NCI-H2196 treated with DMSO at 0.1 percent for 48 hours (cell line): Measurements from ENCODE around the gene CCDC85C.
A peak's percentile ranks its signal among the peaks of the same experiment; 100 is the strongest.

Experiments used
- DNase-seq: peaks from one replicate; lab custom pipeline; 2025; ENCODE audit not compliant: unreplicated experiment; lab: John Stamatoyannopoulos, UW

CCDC85C gene

DNA sequence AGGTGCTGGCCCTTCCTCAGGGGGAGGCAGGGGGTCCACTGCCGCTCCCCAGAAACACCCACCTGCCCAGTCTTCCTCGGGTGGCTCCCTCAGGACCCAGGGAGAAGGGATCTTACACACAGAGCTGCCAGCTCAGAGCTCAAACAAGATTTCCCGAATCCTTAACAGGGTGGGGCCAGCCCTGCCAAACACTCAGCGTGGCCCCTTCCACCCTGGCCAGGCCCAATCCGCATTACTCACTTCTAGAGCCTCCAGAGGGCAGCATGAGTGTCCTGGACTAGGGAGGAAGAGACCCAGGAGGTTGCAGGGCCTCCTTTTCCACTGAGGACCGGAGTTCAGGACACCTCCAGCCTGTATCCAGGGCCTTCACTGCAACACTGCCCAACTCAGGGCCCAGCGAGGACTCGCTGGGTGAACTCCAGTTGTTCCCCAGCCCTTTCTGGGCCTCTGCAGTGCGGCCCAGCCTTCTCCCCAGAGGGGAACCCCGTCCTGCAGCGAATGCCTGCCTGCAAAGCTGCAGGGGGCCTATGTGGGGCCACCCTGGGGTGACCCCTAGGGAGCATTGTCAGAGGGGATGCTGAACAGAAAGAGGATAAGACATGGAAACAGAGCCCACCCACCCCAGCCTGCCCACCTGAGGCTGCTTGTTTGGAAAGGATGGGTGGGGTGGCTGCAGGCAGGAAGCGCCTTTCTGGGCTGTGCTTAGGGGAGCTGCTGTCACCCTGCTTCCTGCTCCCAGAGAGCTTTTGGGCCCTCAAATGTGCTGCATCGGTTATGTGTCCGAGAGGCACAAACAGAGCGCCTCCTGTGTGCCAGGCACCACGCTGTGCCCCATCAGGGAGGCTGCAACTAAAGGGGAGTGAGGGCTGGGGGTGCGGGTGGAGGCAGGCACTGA lies 79.0 kb downstream of the CCDC85C start:
- DNase-seq = no peak

DNA sequence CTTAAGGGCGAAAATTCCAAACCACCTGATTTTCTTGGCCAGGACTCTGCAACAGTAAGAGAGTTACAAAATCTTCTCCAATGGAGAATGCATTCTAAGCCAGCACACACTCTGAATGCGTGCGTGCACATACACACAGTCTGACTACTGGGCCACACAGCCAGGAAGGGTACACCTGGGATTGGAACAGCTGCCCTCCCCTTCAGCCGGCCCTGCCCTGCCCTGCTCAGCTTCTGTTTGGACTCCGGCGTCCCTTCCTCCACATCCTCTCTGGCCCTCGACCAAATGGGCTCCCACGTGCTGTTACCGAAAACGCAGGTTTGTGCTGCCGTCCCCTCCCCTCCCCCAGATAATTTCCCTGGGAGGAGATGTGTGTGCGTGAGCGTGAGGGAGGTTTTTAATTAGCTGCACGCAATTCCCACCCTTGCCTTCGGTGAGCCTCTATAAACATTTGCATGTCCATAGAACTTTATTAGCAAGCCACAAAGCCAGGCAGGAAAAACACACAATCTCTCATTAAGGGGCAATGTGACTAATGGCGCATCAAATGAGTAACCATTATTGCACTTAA lies 79.8 kb downstream of the CCDC85C start:
- DNase-seq = no peak

GRCh38 chr14:99523704-99524055 lies 80.3 kb downstream of the CCDC85C start:
- DNase-seq = no peak

- no peak for DNase-seq
Measured at GRCh38 chr14:99522934-99523703, 80.9 kb downstream of the CCDC85C start.

GRCh38 chr14:99522457-99522891 lies 81.5 kb downstream of the CCDC85C start:
- DNase-seq = no peak

DNA sequence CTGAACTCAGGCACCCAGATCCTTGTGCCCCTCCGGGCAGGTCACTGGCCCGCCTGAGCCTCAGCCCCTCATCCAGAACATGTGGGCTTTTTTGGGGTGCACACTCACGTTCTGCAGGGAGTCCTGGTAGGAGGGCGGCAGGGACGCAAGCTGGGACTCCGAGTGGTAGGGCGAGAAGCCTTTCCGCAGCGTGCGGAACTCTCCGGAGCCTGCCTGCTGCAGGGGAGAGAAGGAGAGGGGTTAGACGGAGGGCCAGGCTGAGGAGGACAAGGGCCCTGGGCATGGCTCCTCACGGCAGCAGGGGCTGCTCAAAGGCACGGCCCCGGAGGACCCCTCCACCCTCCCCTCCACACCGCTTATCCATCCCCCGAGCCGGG lies 82.0 kb downstream of the CCDC85C start:
- DNase-seq = no peak

GRCh38 chr14:99521176-99522024 lies 82.6 kb downstream of the CCDC85C start:
- no peak for DNase-seq

DNA sequence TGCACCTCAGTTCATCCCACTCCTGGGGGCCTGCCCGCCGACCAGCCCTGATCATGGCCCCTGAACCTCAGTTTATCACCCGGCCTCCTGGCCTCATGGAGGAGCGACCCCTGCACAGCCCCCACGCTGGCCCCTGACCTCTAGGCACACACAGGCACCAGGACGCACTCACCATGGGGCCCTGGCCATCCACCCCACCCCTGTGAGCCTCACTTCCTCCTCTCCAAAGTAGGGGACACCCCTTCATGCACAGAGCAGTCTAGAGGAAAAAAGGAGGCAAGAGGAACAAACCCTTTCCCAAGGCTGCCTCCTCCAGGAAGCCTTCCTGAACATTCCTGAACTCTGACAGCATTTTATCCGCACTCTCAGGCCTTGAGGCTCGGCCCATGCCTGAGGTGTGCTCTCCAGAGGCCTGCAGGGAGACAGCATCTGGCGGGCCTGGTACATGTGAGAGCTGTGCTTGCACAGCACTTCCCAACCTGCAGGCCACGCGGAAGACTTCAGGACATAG lies 83.4 kb downstream of the CCDC85C start:
- DNase-seq = no peak

DNA sequence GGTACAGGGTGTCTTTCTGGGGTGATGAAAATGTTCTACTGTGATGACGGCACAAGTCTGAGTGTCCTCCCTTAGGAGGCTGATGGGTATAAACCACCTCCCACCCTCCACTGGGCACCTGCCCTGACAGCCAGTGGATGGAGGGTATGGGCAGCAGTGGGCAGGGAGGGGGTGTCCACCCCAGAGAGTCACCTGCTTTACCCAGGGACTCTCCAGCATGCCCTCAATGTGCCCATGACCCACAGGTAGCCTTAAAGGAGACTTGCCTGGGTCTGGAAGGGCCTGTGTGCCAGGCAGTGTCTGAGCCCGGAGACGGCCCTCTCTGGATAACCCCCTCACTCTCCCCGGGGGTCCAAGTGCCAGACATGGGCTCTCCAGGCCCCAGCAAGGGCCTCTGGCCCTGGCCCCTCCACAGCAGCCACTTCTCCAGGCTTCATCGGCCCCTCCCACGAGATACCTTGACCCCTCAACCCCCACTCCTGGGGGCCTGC lies 84.0 kb downstream of the CCDC85C start:
- no peak for DNase-seq

DNA sequence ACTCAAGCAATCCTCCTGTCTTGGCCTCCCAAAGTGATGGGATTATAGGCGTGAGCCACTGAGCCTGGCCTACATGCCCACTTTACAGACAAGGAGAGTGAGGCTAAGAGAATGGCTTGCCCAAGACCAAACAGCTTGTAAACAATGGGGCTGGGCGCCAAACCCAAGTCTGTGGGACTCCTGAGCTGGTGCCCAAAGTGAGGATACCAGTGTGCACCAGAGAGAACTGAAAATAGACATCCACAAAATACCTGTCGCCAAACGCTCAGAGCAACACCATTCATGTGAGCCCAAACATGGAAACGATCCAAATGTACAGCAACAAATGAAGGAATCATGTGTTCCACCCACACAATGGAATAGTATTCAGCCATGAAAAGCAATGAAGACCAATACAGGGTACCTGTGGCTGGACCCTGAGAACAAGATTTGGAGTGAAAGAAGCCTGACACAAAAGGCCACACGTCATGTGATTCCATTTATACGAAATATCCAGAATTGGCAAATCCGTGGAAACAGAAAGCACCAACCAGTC lies 84.6 kb downstream of the CCDC85C start:
- DNase-seq = no peak

DNA sequence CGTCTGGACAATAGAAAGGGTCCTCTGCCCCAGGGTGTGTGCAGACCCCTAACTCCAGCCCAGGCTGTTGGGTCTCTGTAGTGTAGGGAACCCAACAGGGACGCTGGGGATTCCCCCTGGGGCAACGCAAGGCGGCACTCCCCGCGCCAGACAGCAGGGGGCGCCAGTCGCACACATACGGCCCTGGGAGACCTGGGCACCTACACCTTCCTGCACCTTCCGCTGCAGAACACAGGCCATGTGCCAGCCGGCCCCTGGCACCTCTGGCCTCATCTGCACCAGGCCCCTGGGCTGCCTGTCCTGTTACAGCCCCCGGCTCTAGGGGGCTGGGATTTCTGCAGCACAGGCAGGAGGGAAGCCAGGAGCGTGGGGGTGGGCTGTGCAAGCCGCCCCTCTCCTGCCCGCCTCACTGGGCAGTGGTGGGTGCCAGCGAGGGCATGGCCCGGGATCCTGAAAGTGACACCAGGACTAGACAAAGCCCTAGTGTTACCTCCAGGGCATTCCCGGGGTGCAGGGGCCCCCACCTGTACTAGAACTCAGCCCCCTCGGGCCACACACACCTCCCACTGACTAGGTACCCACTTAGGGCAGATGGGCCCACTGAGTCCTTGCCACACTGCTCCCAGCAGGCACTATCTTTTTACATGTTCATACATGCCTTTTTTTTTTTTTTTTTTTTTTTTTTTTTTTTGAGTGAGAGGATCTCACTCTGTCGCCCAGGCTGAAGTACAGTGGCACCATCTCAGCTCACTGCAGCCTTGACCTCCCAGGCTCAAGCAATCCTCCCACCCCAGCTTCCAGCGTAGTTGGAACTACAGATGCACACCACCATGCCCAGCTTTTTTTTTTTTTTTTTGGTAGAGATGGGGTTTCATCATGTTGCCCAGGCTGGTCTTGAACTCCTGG lies 85.3 kb downstream of the CCDC85C start:
- DNase-seq = peak; percentile 4

DNA sequence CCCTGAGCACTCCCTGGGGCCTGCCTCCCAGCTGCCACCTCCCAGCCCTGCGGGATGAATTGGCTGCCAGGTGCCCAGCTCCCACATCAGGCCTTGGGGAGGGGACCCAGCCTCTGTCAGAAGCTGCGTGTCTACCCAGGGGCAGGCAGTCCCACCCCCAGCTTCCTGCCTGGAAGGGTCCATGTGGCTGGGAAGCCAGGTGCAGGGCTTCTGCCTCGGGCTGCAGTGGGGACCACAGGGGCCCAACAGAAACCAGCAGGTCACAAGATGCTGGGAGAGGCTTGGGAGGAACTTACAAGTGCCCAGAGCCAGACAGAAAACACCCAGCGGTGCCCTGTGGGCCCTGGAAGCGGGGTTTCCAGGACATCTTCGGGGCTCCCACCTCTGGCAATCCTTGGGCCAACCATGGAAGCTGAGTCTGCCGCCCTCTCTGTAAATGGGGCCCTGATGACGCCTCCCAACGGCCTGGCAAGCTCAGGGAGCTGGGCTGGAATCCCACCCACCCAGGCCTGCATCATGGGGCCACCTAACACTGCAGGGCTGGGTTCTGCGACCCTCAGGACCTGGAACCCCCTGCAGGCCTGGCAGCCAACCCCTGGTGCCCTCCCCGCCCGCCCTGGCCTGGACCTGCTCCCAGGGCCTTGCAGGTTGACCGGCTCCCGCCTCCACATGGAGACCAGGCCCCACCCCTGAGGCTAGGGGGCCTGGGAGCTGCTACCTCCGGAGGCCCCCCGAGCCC lies 86.2 kb downstream of the CCDC85C start:
- no peak for DNase-seq

- DNase-seq = no peak
Measured at GRCh38 chr14:99516871-99517642, 87.0 kb downstream of the CCDC85C start.

GRCh38 chr14:99516156-99516870 lies 87.7 kb downstream of the CCDC85C start:
- DNase-seq = no peak

DNA sequence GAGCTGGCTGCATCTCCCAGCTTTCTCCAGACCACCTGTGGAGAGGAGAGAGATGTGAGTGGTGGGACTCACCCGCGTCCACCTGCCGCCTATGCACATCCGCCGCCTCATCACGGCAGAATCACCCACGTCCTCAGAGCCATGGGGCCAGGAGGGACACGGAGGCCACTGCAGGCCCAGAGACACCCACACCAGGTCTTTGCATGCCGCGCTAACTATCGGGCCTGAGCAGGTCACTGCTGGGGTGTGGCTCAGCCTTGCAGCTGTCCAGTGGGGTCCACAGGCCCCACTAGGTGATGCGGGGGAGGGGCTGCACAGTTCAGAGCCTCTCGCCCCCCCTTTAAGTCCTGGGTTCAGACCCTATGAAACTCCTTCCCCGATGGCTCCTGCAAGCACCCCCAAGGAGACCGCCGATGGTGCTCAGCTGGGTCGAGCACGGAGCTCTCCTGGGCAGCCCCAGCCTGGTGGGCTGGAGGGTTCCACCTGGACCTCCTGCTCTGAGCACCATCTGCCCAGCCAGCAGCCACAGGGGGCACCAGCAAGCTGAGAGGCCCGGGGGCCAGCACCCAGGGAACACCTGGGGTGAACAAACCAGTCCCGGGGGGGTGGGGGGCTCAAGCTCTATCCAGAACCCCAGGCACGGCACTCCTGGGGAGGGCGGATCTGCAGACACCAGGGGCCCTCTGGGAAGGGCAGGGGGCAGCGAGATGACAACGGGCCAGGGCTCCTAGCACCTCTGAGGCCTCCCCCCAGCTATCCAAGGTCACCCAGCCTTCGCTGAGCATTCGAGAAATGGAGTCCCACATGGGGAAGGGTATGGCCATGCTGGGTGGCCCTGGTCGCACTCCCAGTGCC lies 88.5 kb downstream of the CCDC85C start:
- no peak for DNase-seq

- DNase-seq = no peak
Measured at GRCh38 chr14:99514552-99515300, 89.3 kb downstream of the CCDC85C start.
